ENCODE data around the gene PGAP1. TPM values are rescaled to one million over a fixed set of nuclear protein-coding genes. Genes with fewer than 3 reads are reported as not detected.

The PGAP1 gene
- polyA plus RNA-seq, 3 donors: 24.2 to 28.7 (median 27.5) TPM

GRCh38 chr2:196804381-196804780 lies 122.1 kb downstream of the PGAP1 start:
- no peak for DNase-seq (ENCODE audit: low read depth in 3 of 3, low spot score in 2 of 3)

GRCh38 chr2:196802401-196802800 lies 124.1 kb downstream of the PGAP1 start:
- DNase-seq (ENCODE audit: low read depth in 3 of 3, low spot score in 2 of 3): no peak

GRCh38 chr2:196801674-196802261 lies 124.7 kb downstream of the PGAP1 start:
- DNase-seq (ENCODE audit: low read depth in 3 of 3, low spot score in 2 of 3): no peak

- no peak for DNase-seq (ENCODE audit: low read depth in 3 of 3, low spot score in 2 of 3)
Observed at GRCh38 chr2:196798980-196799379, 127.5 kb downstream of the PGAP1 start.

GRCh38 chr2:196792865-196793264 lies 133.6 kb downstream of the PGAP1 start:
- no peak for DNase-seq (ENCODE audit: low read depth in 3 of 3, low spot score in 2 of 3)

GRCh38 chr2:196783431-196784094 lies 142.9 kb downstream of the PGAP1 start:
- no peak for DNase-seq (ENCODE audit: low read depth in 3 of 3, low spot score in 2 of 3)

Other genes starting within 250 kb of the PGAP1 start
- gene GTF3C3, start 127.0 kb downstream of the PGAP1 start, polyA plus RNA-seq (ENCODE audit: insufficient read length in 3 of 3): 10 to 100 TPM; 59.9 to 67.7 (median 60.3) TPM
- under 1 TPM; 0.29 to 0.35 (median 0.31) TPM for gene C2orf66, start 117.4 kb downstream of the PGAP1 start, polyA plus RNA-seq (ENCODE audit: insufficient read length in 3 of 3)

Measured in right renal cortex interstitium (tissue), 3 donors.